ENCODE results near the gene SLC18A3.

The SLC18A3 gene

GRCh38 chr10:49610458-49611165, 502 bp downstream of the SLC18A3 start:
- no peak overlapping the region for H3K4me2 ChIP-seq

GRCh38 chr10:49611166-49611815, 1.2 kb downstream of the SLC18A3 start:
- Histone ChIP-seq H3K4me1 (peaks cover 14% of the 10 kb centered on the region), H3K27ac (no peak overlapping the region), H3K9ac (no peak overlapping the region), H3K36me3 (no peaks in the 10 kb centered on the region), H3K4me2 (no peak overlapping the region), H3K4me3 (no peak overlapping the region), H3K9me3 (peaks cover 49% of the 10 kb centered on the region), H4K20me1 (peaks cover 5% of the 10 kb centered on the region; the same call in 1 of the 2 replicates), H3K27me3 (peaks cover 77% of the 10 kb centered on the region)
- no peak for TF ChIP-seq Cebpa-rat (IDR thresholded peaks at IDR 0.05)

More at GRCh38 chr10:49610458-49611165, 502 bp downstream of the SLC18A3 start:
- Histone ChIP-seq H3K4me3 (no peak overlapping the region; the same call in 1 of the 2 replicates), H3K9ac (no peak overlapping the region), H3K27ac (no peak overlapping the region), H3K4me1 (peaks cover 21% of the 10 kb centered on the region), H4K20me1 (peaks cover 5% of the 10 kb centered on the region; the same call in 1 of the 2 replicates), H3K36me3 (no peaks in the 10 kb centered on the region), H3K9me3 (peaks cover 49% of the 10 kb centered on the region), H3K27me3 (peaks cover 71% of the 10 kb centered on the region)
- no peak for TF ChIP-seq Cebpa-rat (IDR thresholded peaks at IDR 0.05)

DNA sequence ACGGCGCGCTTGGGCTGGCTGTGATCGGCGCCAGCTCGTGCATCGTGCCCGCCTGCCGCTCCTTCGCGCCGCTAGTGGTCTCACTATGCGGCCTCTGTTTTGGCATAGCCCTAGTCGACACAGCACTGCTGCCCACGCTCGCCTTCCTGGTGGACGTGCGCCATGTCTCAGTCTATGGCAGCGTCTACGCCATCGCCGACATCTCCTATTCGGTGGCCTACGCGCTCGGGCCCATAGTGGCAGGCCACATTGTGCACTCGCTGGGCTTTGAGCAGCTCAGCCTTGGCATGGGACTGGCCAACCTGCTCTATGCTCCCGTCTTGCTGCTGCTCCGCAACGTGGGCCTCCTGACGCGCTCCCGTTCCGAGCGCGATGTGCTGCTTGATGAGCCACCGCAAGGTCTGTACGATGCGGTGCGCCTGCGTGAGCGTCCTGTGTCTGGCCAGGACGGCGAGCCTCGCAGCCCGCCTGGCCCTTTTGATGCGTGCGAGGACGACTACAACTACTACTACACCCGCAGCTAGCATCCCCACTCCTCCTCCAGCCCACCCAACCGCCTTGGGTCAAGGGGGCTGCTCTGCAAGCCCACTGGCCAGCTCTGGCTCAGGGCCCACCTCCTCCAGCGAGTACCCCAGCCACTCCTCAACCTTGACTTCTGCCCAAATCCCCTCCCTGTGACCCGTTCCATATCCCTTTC, 1.9 kb downstream of the SLC18A3 start:
- Histone ChIP-seq H3K9ac (no peak overlapping the region), H3K9me3 (peaks cover 49% of the 10 kb centered on the region)

GRCh38 chr10:49612513-49613164, 2.5 kb downstream of the SLC18A3 start:
- no peak overlapping the region for H3K9ac ChIP-seq
- peaks cover 77% of the 10 kb centered on the region for H3K27me3 ChIP-seq
- H3K27ac ChIP-seq, result no peak overlapping the region
- no peak for TF ChIP-seq Cebpa-rat (IDR thresholded peaks at IDR 0.05)
- peaks cover 2% of the 10 kb centered on the region; the same call in 1 of the 2 replicates for H3K4me1 ChIP-seq
- no peaks in the 10 kb centered on the region for H4K20me1 ChIP-seq
- no peaks in the 10 kb centered on the region for H3K36me3 ChIP-seq
- H3K9me3 ChIP-seq, result peaks cover 49% of the 10 kb centered on the region
- no peak overlapping the region for H3K4me3 ChIP-seq
- H3K4me2 ChIP-seq, result no peak overlapping the region

More for the DNA sequence above, 1.9 kb downstream of the SLC18A3 start:
- no peak overlapping the region for H3K27ac ChIP-seq
- no peak overlapping the region for H3K4me3 ChIP-seq
- peaks cover 5% of the 10 kb centered on the region; the same call in 1 of the 2 replicates for H4K20me1 ChIP-seq
- no peaks in the 10 kb centered on the region for H3K36me3 ChIP-seq
- peaks cover 77% of the 10 kb centered on the region for H3K27me3 ChIP-seq
- H3K4me1 ChIP-seq, result peaks cover 9% of the 10 kb centered on the region
- no peak overlapping the region for H3K4me2 ChIP-seq
- TF ChIP-seq Cebpa-rat (IDR thresholded peaks at IDR 0.05), result no peak

DNA sequence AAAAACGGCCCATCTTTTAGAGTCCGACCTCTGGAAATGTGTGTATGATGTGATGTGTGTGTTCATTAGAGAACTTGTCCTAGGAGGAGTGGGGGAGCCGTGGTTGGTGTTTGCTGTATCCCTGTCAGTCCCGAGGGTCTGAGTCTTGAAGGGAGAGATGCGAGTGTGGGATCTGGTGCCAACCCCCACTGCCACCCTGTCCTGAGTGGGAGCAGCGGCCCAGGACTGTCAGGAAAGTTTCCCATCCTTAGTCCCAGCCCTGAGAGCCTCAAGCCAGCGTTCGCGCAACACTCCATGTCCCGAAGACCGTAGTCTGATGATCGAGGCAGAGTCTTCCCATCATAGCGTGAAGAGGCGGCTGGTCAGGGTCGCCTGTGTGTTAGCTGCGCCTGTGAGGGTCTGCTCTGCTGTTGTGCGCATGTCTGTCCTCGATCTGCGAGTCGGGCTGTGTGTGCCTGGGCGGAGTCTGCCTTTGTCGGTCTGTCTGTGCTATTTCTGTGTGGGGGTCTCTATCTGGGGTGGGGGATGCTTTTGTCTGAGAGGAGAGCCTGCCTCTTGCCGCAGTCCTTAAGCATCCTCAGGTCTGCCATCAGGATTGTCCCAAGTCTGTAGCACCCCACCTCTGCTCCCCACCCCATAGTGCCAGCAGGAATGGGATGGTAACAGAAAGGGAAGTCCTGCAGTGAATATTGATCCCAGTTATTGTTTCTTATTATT, 3.2 kb downstream of the SLC18A3 start:
- Histone ChIP-seq H3K4me2 (no peak overlapping the region), H3K36me3 (no peaks in the 10 kb centered on the region), H3K9me3 (peaks cover 49% of the 10 kb centered on the region), H3K9ac (no peak overlapping the region), H4K20me1 (no peaks in the 10 kb centered on the region), H3K4me1 (no peaks in the 10 kb centered on the region), H3K4me3 (no peak overlapping the region), H3K27ac (no peak overlapping the region), H3K27me3 (peaks cover 73% of the 10 kb centered on the region)
- no peak for TF ChIP-seq Cebpa-rat (IDR thresholded peaks at IDR 0.05)

DNA sequence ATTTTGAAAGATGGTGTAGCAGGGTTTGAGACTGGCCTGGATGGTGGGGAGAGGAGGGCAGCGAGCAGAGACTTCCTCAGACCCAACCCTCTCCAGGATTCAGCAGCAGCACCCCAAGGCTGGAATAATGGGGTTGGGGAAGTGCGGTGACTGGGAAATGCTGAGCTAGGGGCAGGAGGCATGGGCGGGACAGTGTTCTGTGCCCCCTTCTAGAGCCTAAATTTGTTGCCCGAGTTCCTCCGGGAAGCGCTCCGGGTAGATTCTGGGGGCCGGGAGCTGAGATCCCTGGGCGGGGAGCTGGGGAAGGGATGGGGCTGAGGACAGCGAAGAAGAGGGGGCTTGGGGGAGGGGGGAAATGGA, 3.8 kb downstream of the SLC18A3 start, which contains the start of gene CHAT:
Gene CHAT (plus strand): TSS at position 156 of the 360 bp plus-strand sequence. CDS start 153 bp downstream, at position 309.
- Histone ChIP-seq H3K4me3 (no peak within 1 kb of the TSS), H3K9me3 (peaks cover 45% of the 10 kb centered on the region), H3K4me1 (no peaks in the 10 kb centered on the region), H3K27me3 (peaks cover 68% of the 10 kb centered on the region), H3K36me3 (no peaks in the 10 kb centered on the region), H3K27ac (no peak within 1 kb of the TSS), H4K20me1 (no peaks in the 10 kb centered on the region), H3K4me2 (no peak within 1 kb of the TSS), H3K9ac (no peak within 1 kb of the TSS)
- TF ChIP-seq Cebpa-rat (IDR thresholded peaks at IDR 0.05), result no peak

DNA sequence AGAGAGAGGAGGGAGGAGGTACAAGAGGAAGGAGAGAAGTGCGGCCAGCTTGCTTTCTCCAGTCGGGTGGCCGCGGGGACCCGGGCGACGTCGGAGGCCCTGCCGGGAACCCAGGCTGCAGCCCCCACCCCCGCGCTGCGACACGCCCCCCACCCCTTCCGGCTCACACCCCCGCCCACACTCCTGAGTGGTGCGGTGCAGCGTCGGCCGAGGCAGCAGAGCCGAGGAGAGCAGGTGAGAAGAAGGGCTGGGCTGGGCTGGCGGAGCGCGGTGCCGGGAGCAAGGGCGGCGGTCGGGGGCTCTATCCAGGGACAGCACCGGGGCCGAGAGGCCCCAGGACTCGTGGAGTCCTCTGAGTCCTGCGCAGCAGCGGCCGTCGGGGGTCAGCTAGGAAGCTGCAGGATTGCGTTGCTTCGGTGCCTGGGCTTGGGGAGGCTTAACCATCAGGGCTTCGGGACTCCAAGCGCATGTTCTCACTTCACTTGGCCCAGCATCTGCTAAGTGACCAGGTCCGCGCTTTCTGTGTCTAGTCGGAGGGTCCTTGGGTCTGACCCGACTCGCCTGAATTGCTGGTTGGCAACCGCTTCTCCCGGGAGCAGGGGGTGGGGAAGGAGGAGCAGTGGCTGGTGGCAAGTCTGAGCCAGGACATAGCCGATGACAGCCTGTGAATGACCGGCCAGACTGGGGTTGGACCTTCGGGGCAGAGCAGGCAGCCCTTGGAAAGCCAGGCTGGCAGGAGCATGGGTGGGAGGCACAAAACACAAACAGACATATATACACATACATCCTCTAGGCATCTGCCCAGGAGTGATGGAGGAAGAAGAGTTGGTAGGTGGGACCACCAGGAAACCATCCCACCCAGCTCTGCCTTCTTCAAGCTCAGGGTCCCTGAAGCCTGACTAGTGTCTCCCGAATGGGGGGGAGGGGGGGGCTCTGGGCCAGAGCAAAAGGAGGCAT, 4.4 kb downstream of the SLC18A3 start:
- no peak overlapping the region for H3K9ac ChIP-seq
- no peak overlapping the region for H3K27ac ChIP-seq
- no peak overlapping the region for H3K4me2 ChIP-seq
- H3K36me3 ChIP-seq, result no peaks in the 10 kb centered on the region
- H3K9me3 ChIP-seq, result peaks cover 39% of the 10 kb centered on the region
- no peaks in the 10 kb centered on the region for H3K4me1 ChIP-seq
- peaks cover 61% of the 10 kb centered on the region for H3K27me3 ChIP-seq
- no peak for TF ChIP-seq Cebpa-rat (IDR thresholded peaks at IDR 0.05)
- no peak overlapping the region for H3K4me3 ChIP-seq
- H4K20me1 ChIP-seq, result no peaks in the 10 kb centered on the region

DNA sequence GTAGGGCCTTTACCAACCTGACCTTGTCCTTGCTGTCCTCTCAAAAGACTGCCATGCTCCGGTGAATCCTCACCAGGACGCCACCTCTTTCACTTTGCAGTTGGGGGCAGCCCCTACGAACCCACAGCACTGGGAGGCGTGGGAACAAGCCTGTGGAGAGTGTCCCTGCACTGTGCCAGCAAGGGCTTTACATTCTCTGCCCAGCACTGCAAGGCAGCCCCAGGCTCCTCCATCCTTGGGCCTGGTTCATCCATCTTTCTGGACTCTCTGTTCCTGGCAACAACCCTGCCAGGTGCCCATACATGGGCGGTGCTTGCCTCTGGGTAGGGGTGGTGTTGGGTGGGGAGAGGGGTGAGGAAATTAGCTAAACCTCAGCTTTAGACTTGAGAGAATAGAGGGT, 5.1 kb downstream of the SLC18A3 start:
- no peak overlapping the region for H3K4me2 ChIP-seq
- H4K20me1 ChIP-seq, result no peaks in the 10 kb centered on the region
- H3K27me3 ChIP-seq, result peaks cover 60% of the 10 kb centered on the region
- TF ChIP-seq Cebpa-rat (IDR thresholded peaks at IDR 0.05), result no peak
- no peak overlapping the region for H3K27ac ChIP-seq
- H3K9me3 ChIP-seq, result peaks cover 33% of the 10 kb centered on the region
- H3K4me3 ChIP-seq, result no peak overlapping the region
- no peaks in the 10 kb centered on the region for H3K36me3 ChIP-seq
- no peaks in the 10 kb centered on the region for H3K4me1 ChIP-seq
- no peak overlapping the region for H3K9ac ChIP-seq

Data from BLaER1 (cell line).